Hematopoietic multipotent progenitor cell treated with erythropoietin and hydrocortisone succinate and interleukin-3 and kit ligand, for 15 days (in vitro differentiated cells): ENCODE data around the gene STK10.
"Not testable (repeated sequence)": the region's sequence is repeated elsewhere in the genome, so short reads cannot be mapped to it uniquely, and the experiment has no call there.

Source experiments
- DNase-seq: peaks from one replicate; pipeline ENCODE4 v3.0.0-alpha.2; 2015; ENCODE audit warnings: low spot score

STK10 gene

DNA sequence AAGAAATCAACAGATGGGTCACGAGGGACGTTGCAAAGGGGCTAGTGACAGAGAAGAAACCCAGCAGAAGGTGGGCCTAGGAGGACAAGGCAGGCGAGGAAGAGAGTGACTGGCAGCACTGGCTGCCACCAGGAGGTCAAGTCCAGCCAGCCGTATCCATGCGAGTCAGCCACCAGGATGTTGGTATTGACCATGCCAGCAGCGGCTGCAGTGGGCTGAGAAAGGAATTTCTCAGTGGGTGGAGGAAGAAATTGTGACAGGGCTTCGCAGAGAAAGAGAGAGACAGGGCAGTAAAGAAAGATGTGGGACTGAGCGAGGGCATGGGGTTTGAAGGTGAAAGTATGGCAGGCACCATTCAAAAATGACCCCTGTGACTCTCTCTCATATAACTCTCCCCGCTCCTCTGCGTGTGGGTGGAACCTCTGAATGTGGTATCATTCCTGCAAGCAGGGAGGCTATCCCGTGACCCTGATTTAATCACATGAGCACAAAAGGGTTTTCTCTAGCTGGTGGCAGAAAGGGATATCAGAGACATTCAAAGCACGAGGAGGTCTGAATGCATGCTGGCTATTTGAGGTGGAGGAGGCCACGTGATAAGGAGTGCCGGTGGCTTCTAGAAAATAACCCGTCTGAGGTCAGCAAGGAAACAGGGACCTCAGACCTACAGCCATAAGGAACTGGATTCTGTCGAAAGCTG, 136.2 kb downstream of the STK10 start:
- DNase-seq = no peak

GRCh38 chr5:172050080-172050479, 137.9 kb downstream of the STK10 start:
- DNase-seq = no peak

- no peak for DNase-seq
Measured at GRCh38 chr5:172049226-172049796, 138.7 kb downstream of the STK10 start.

DNA sequence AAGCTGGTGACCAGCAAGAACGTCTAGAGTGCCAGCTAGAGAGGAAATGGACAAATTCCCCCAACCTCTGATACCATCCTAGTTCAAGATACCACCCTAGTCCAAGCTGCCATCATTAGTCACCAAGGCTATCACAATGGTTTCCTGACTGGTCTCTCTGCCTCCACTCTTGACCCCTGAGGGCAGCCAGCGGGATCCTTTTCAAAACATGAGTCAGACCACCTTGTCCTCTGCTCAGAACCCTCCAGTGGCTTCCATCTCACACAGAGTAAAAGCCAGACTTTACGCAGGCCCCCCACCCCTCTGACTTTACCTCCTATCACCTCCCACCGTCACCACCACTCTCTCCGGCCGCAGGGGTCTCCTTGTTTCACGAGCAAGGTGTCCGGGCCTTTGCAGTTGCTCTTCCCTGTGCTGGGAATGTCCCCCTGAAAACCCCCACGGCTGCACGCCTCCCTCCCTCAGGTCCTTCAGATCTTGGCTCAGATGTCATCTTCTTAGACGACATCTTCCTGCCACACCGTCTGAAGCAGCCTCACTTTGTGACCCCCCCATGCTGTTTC, 139.4 kb downstream of the STK10 start:
- no peak for DNase-seq

DNA sequence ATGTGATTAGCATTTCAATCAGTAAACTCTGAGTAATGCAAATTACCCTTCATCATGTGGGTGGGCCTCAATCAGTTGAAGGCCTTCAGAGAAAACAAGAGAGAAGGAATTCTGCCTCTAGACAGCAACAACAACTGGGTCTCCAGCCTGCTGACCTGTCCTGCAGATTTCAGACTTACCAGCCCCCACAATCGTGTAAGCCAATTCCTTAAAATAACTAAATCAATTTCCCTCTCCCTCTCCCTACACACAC, 139.9 kb downstream of the STK10 start:
- no peak for DNase-seq

GRCh38 chr5:172046593-172046992, 141.4 kb downstream of the STK10 start:
- DNase-seq = no peak

- DNase-seq = no peak
Measured at GRCh38 chr5:172045315-172045632, 142.8 kb downstream of the STK10 start.

DNA sequence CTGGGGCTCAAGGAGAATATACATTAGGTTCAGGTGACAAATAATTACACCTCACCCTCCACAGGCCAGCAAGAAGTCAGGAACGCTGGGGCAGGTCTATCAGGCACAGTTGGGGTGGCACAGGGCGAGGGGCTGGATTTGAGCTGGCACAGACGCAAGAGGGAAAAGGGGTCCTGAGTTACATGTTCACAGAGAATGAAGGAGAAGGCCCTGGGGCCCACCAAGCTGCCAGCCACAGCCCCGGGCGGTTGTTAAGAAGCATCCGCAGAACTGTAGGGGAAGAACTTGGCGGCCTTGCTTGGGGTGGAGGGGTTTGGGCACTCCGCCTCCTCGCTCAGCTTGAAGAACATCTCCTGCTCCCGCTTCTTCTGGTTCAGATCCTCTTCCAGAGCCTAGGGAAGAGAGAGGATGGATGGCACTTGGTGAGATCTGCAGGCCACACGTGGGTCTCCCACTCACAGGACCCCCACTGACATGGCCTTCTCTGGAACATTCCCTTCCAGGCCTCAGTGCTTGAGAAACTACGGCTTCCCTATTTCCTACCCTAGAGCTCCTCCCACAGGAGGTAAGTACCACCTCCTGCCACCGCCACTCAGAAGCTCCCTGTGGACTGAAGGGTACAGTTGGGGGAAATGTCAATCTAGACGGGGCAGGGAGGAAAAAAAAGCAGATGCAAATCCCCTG, 143.3 kb downstream of the STK10 start:
- DNase-seq = no peak

DNA sequence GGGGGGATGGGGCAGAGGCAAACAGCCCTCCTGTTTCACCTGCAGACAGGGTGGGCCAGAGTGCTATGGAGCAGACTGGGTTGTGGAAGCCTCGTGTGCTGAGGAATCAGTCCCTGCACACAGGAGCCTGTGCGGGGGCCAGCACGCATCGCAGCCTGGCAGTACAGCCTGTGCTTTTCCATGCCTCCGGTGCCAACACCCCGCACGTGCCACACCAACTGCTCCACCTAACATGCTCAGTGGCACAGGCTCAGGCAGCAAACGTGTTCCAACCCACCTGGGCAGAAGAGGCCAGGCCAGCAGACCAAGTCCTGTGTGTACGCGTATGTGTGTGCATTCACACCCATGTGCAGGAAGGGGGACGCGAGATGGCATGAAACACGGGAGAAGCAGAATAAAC, 144.2 kb downstream of the STK10 start:
- DNase-seq = no peak

GRCh38 chr5:172042183-172042582, 145.8 kb downstream of the STK10 start:
- DNase-seq = no peak

GRCh38 chr5:172038167-172038566, 149.9 kb downstream of the STK10 start:
- no peak for DNase-seq

GRCh38 chr5:172035049-172035448, 153.0 kb downstream of the STK10 start:
- no peak for DNase-seq

GRCh38 chr5:172031894-172032461, 156.0 kb downstream of the STK10 start:
- no peak for DNase-seq

DNA sequence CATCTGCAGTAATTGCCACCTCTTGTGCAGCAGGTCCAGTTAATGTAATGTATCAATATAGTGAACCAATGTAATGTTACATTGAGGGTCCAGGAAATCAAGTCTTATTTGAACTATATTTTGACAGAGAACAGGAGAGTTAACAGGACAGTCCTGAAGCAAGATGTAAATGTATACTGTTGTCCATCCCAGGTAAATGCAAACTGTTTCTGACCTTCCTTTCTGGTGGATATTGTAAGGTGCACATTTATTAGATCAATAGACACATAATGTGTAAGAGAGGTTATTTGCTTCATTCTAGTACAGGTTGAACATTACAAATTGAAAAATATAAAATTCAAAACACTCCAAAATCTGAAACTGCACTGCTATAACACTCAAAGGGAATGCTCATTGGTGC, 158.1 kb downstream of the STK10 start:
- no peak for DNase-seq

DNA sequence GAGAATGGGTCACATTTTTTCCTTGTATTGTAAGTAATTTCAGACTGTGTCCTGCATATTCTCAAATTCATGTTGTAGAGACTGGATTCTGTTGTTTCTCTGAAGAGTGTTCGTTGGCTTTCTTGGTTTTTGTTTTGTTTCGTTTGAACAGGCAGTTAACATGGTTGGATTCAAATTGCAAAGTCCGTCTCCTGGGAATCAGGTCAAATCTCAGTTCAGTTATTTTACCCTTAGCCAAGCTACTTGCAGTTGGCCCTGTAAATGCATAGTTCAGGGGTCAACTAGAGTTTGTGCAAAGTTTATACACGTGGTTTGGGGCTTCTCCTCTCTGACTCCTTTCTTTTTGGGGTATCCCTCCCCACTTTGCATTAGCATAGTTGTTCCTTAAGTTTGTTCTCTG, 159.9 kb downstream of the STK10 start:
- no peak for DNase-seq

DNA sequence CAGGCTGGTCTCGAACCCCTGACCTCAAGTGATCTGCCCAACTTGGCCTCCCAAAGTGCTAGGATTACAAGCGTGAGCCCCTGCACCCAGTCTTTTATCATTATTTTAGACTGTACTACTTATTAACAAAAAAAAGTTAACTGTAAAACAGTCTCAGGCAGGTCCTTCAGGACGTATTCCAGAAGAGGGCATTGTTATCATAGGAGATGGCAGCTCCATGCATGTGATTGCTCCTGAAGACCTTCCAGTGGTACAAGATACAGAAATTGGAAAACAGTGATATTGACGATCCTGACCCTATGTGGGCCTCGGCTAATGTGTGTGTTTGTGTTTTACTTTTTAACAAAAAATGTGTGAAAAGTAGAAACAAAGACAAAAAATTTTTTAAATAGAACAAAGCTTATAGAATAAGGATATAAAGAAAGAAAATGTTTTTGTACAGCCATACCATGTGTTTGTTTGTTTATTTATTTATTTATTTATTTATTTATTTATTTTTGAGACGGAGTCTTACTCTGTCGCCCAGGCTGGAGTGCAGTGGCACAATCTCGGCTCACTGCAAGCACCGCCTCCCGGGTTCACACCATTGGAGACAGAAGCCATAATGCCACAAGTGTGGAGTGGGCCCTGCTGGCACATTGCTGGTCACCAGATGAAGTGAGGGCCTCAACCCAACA, 167.8 kb downstream of the STK10 start:
- not testable (repeated sequence) for DNase-seq

DNA sequence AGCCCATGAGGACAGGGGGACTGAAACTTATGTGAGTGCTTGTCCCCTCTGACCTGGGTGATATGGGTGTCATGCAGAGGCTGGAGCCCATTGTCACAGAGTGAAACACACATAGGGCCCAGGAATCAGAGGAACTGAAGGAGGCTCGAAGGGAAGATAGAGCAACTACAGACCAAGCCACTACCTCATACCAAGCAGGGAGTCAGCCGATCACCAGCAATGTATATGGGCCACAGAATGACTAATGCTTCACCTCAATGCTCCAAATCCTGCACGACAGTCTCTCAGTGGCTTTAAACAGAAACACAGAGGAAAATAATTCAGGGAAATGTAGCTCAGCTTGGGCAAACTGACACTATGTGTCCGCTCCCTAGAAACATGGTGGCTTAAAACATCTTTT, 172.7 kb downstream of the STK10 start:
- no peak for DNase-seq

- DNase-seq = no peak
Measured at GRCh38 chr5:172010278-172010677, 177.7 kb downstream of the STK10 start.

DNA sequence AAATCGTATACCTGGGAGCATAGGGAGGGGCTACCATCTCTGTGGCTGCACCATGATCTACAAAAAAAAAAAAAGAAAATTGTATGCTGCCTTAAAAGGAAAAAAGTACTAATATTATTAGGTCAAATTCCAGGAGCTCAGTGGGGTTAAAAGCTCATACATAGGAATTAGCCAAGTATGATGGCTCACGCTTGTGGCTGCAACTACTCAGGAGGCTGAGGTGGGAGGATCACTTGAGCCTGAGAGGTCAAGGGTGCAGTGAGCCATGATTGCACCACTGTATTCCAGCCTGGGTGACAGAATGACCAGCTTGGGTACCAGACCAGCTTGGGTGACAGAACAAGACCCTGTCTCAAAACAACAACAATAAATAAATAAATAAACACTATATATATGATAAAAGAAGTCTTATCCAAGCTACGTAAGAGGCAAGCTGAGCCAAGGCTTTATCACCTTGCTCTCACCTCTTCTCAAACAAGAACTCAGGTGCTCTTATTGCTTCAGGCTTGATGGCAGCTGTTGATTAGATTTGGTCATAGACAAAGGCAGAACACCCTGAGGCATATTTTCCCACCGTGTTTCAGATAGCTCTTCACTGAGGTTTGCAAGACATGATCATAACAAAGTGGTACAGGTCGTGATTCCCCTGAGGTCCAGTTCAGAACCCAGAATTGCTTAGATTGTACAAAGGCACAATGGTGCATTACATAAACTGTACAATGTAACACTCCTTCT, 178.3 kb downstream of the STK10 start:
- DNase-seq = no peak

DNA sequence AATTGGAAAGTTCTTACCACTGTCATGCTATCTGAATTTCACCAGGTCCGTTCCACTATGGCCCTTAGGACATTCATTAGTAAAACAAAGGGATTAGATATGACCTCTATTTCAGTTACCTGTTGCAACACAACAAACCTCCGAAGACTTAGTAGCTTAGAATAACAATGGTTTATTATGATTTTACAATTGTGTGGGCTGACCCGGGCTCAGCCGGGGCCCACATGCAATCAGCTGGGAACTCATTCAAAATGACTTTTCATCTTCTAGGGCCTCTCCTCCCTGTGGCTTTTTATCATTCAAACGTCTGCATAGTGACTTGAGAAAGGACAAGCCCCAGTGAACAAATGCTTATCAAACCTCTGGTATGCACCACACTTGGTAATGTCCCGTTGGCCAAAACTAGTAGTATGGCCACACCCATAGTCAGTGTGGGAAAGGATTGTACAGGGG, 179.3 kb downstream of the STK10 start:
- DNase-seq = peak; percentile 65

- DNase-seq = no peak
Measured at GRCh38 chr5:172008111-172008455, 179.9 kb downstream of the STK10 start.
